ENCODE measurements around the gene CSE1L.
"Not testable (repeated sequence)": the region's sequence is repeated elsewhere in the genome, so short reads cannot be mapped to it uniquely, and the experiment has no call there.

Gene CSE1L

DNA sequence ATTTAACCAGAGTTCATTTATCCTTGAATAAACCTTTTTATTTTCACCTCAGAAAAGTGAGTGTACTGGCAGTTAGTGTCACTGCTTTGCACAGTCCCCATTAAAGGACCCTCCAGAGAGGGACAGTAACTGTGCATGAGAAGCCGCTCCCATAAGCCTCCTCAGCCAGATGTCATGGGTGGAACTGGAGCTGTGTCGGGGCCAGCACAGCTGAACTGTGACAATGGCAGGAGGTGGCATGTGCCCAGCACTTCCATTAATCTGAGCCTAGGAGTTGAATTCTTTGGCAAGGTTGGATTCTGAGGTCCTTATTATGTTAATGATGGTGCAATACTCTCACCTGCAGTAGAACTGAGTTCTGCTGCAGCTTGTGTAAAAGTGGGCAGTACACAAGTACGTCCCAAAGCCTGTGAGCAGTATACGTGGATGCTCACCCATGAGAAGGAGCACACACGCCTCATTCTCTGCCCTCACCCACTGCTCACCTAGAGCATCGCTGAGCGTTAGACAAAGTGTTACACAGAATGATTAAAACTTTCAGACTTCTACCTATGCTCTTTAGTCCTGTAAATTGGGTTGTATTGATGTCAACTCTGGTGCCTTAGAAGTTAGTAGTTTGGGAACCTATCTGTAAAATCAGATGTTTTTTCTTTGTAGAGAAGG is 11.9 kb upstream of the CSE1L start:
- no peak for DNase-seq (ENCODE audit: low read depth in 1 of 2, low spot score in 1 of 2)
- in situ Hi-C loops (cut with HindIII; ENCODE audit: low pct_unique_long_range_greater_than_20kb, low sequenced_read_pairs) = no loop called here
- TF ChIP-seq JUND (IDR thresholded peaks at IDR 0.05; ENCODE audit: low read depth) = no peak

DNA sequence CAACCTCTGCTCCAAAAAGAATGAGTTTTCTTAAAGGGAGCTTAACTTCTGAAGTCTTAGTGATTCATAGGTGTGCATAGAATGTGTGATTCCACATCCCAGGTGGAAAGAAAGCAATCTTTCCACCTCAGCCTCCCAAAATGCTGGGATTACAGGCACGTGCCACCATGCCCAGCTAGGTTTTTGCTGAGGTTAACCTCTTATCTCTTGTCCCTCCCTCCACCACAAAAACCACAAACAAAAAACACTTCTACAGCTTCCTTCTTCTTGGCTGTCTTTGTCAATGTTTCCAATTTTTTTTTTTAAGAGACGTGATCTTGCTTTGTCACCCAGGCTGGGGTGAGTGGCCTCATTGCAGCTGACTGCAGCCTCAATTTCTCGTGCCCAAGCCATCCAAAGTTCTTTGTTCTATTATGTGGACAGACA is 8.1 kb upstream of the CSE1L start:
- no peak for TF ChIP-seq JUND (IDR thresholded peaks at IDR 0.05; ENCODE audit: low read depth)
- in situ Hi-C loops (cut with HindIII; ENCODE audit: low pct_unique_long_range_greater_than_20kb, low sequenced_read_pairs) = no loop called here
- no peak for DNase-seq (ENCODE audit: low read depth in 1 of 2, low spot score in 1 of 2)

DNA sequence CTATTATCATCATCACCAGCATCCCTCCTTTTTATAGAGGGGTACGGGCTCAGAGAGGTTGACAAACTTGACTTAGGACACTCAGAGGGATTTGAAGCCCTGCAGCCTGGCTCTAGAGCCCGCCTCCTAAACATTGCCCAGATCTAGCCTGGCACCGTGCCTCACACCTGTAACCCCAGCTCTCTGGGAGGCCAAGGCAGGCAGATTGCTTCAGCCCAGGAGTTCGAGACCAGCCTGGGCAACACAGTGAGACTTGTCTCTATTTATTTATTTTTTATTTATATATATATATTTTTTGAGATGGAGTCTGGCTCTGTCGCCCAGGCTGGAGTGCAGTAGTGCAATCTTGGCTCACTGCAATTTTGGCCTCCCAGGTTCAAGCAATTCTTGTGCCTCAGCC is 6.3 kb upstream of the CSE1L start:
- in situ Hi-C loops (cut with HindIII; ENCODE audit: low pct_unique_long_range_greater_than_20kb, low sequenced_read_pairs) = no loop called here
- TF ChIP-seq JUND (IDR thresholded peaks at IDR 0.05; ENCODE audit: low read depth) = no peak
- DNase-seq (ENCODE audit: low read depth in 1 of 2, low spot score in 1 of 2) = no peak

DNA sequence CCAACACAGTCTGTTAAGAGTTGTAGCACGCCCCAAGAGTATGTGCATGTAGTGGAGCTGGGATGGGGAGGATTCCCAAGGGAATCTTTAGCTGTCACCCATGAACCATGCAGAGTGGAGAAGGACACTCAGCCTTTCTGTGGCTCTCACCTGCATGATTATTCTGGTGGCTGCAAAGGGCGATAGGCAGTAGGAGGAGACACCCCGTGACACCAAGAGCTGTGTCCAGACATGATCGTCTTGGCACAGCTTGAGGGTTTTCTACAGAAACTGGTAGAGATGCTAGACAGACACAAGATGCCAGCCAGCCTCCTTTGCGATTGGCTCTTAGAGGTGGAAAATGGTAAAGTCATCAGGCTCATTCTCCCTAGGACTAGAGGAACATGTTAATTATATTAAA is 3.1 kb upstream of the CSE1L start:
- DNase-seq (ENCODE audit: low read depth in 1 of 2, low spot score in 1 of 2) = no peak
- no peak for TF ChIP-seq JUND (IDR thresholded peaks at IDR 0.05; ENCODE audit: low read depth)
- in situ Hi-C loops (cut with HindIII; ENCODE audit: low pct_unique_long_range_greater_than_20kb, low sequenced_read_pairs) = no loop called here

DNA sequence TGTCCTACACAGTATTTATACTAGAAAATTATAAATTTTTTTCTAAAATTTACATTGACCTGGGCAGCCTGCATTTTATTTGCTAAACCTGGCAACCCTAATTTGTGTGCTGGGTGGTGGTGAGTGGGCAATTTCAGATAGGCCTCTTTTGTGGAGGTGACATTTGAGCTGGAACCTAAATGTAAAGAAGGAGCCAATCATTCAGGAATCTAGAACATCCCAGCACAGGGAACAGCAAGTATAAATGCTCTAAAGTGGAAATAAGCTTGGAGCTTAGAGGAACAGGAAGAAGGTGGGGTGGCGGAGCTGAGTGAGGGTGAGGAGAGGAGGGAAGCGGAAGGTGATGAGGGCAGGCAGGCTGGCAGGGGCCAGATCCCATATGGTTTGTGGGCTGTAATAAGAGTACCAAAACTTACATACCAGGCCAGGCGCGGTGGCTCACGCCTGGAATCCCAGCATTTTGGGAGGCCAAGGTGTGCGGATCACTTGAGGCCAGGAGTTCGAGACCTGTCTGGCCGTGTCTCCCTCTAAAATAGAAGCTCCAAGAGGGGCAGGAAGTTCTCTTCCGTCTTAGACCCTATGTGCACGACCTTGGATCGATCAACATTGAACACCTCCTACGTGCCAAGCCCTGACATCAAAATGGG is 549 bp upstream of the CSE1L start:
- in situ Hi-C loops (cut with HindIII; ENCODE audit: low pct_unique_long_range_greater_than_20kb, low sequenced_read_pairs) = no loop called here
- TF ChIP-seq JUND (IDR thresholded peaks at IDR 0.05; ENCODE audit: low read depth) = no peak
- no peak for DNase-seq (ENCODE audit: low read depth in 1 of 2, low spot score in 1 of 2)

DNA sequence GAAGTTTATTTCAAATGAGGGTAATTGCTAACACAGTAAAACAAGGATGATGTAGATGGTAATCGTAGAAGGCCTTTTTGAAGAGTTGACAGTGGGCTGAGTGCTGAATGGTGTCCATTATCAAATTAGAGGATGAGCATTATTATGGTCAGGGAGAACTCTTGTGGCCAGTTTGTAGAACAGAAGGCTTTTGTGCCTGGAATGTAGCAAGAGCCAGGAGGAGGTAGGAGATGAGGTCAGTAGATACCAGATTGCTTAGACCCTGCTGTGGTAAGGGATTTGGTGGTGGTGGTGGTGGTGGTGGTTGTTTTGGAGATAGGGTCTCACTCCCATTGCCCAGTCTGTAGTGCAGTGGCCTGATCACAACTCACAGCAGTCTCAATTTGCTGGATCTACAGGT is 6.2 kb downstream of the CSE1L start:
- in situ Hi-C loops (cut with HindIII; ENCODE audit: low pct_unique_long_range_greater_than_20kb, low sequenced_read_pairs) = no loop called here
- no peak for TF ChIP-seq JUND (IDR thresholded peaks at IDR 0.05; ENCODE audit: low read depth)
- DNase-seq (ENCODE audit: low read depth in 1 of 2, low spot score in 1 of 2) = no peak

DNA sequence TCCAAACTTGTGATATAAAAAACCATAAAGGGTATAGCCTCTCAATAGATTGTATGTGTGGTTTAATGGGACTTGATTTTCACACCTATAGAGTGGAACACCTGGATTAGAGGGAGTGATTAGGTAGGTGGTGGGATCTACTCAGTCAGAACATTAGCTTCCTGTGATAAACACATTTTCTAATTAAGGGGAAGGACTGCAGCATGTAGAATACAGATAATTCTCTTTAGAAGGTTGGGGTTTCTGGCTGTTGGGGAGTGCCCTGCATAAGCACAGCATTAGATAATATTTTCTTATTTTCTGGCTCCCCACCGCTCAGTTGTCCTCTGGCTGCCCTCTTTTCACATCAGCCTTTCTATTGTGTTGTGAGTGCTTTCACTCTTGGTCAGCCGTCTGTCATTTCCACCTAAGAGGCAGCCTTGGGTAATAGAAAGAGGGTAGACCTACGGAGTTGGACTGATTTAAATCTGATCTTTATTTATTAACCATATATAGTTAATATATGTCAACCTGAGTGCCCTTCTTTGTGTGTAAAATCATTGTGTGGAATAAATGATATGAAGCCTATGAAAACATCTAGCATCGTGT is 8.0 kb downstream of the CSE1L start:
- no peak for DNase-seq (ENCODE audit: low read depth in 1 of 2, low spot score in 1 of 2)
- in situ Hi-C loops (cut with HindIII; ENCODE audit: low pct_unique_long_range_greater_than_20kb, low sequenced_read_pairs) = no loop called here
- TF ChIP-seq JUND (IDR thresholded peaks at IDR 0.05; ENCODE audit: low read depth) = no peak

DNA sequence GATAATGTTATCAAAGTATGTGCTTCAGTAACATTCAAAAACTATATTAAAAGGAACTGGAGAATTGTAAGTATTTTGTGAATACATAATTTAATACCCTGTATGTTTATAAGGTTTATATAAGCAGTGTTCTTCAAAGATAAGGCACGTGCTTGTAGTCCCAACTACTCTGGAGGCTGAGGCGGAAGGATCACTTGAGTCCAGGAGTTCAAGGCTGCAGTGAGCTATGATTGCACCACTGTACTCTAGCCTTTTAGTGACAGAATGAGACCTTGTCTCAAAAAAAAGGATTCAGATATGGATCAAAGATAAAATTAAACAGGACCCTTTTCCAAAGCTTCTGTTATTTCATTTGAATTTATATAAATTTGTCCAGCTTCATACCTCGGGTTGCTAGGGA is 17.2 kb downstream of the CSE1L start:
- no peak for TF ChIP-seq JUND (IDR thresholded peaks at IDR 0.05; ENCODE audit: low read depth)
- no peak for DNase-seq (ENCODE audit: low read depth in 1 of 2, low spot score in 1 of 2)
- in situ Hi-C loops (cut with HindIII; ENCODE audit: low pct_unique_long_range_greater_than_20kb, low sequenced_read_pairs) = no loop called here

DNA sequence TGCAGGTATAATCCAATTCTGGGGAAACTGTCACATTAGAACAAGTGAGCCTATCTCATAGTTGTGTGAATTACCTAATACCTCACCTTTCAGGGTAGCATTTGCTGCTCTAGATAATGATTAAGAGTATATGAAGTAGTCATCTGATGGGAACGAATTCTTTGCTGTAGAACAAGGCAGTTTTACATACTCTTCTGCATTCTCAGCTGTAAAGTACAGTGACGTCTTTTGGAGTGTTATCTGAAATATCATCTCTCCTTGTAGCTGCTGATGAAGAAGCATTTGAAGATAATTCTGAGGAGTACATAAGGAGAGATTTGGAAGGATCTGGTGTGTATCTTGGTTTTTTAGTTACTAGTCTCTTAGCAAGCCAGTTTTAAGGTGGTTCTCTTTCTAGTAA is 28.4 kb downstream of the CSE1L start:
- no peak for TF ChIP-seq JUND (IDR thresholded peaks at IDR 0.05; ENCODE audit: low read depth)
- no peak for DNase-seq (ENCODE audit: low read depth in 1 of 2, low spot score in 1 of 2)
- in situ Hi-C loops (cut with HindIII; ENCODE audit: low pct_unique_long_range_greater_than_20kb, low sequenced_read_pairs) = no loop called here

DNA sequence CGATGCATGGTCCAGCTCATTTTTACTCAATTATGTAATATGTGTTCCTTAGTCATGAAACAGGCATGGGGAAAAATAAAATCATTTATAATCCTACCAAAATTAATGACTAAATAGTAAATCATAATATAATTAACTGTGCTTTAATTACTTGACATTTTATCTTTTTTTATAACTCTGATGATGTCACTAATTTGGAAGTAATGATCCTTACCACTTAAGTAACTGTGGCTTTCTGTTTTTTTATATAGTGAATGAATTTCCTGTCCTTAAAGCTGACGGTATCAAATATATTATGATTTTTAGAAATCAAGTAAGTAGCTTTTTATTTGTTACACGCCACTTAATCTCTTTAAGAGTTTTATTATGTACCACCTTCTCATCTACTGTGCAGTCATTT is 32.2 kb downstream of the CSE1L start:
- DNase-seq (ENCODE audit: low read depth in 1 of 2, low spot score in 1 of 2) = no peak
- in situ Hi-C loops (cut with HindIII; ENCODE audit: low pct_unique_long_range_greater_than_20kb, low sequenced_read_pairs) = no loop called here
- TF ChIP-seq JUND (IDR thresholded peaks at IDR 0.05; ENCODE audit: low read depth) = no peak

DNA sequence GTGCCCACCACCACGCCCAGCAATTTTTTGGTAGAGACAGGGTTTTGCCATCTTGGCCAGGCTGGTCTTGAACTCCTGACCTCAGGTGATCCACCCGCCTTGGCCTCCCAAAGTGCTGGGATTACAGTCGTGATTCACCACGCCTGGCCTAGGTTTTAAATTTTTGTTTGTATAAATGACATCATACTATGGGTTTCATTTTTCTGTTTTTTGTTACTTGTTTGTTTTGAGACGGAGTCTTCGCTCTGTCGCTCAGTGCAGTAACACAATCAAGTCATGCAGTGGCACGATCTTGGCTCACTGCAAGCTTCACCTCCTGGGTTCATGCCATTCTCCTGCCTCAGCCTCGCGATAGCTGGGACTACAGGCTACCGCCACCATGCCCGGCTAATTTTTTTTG is 36.2 kb downstream of the CSE1L start:
- DNase-seq (ENCODE audit: low read depth in 1 of 2, low spot score in 1 of 2); in situ Hi-C loops (cut with HindIII; ENCODE audit: low pct_unique_long_range_greater_than_20kb, low sequenced_read_pairs): not testable (repeated sequence)

DNA sequence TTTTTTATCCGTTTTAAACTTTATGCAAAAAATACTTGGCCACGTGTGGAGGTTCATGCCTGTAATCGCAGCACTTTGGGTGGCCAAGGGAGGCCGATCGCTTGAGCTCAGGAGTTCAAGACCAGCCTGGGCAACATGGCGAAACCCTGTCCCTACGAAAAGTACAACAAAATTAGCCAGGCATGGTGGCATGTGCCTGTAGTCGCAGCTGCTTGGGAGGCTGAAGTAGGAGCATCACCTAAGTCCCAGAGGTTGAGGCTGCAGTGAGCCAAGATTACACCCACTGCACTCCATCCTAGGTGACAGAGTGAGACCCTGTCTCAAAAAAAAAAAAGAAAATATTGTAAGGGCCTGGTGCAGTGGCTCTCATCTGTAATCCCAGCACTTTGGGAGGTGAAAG is 45.0 kb downstream of the CSE1L start:
- no peak for TF ChIP-seq JUND (IDR thresholded peaks at IDR 0.05; ENCODE audit: low read depth)
- in situ Hi-C loops (cut with HindIII; ENCODE audit: low pct_unique_long_range_greater_than_20kb, low sequenced_read_pairs) = no loop called here
- no peak for DNase-seq (ENCODE audit: low read depth in 1 of 2, low spot score in 1 of 2)

DNA sequence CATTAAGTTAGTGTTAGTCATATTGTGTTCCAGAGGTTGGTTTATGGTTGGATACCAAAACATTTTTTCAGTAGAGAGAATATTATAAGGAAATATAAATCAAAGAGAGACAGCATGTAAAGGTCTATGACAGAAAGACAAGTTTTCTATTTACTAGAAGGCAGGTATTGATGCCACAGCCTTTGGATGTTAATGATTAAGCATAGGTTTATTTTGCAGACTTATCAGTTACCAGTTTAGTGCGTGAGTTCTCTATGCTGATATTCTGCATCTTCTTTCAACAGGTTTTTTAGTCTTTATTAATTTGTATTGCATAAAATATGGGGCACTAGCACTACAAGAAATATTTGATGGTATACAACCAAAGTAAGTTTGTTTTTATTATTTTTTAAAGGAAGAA is 45.6 kb downstream of the CSE1L start:
- no peak for TF ChIP-seq JUND (IDR thresholded peaks at IDR 0.05; ENCODE audit: low read depth)
- in situ Hi-C loops (cut with HindIII; ENCODE audit: low pct_unique_long_range_greater_than_20kb, low sequenced_read_pairs) = no loop called here
- DNase-seq (ENCODE audit: low read depth in 1 of 2, low spot score in 1 of 2) = no peak

Measured in T47D (cell line).